IPS-18a (cell line): ENCODE measurements around the gene PAPPA.

Experiments
- H3K27ac ChIP-seq: one replicate; pipeline ENCODE4 v1.5.1; 2013; ENCODE audit warnings: low read length
- H3K27me3 ChIP-seq: one replicate; pipeline ENCODE4 v1.6.1; 2013; ENCODE audit warnings: mild to moderate bottlenecking, low read length; ENCODE audit not compliant: control insufficient read depth, insufficient read depth
- H3K36me3 ChIP-seq: one replicate; pipeline ENCODE4 v1.6.1; 2013; ENCODE audit warnings: low read depth, low read length; ENCODE audit not compliant: control insufficient read depth
- H3K4me1 ChIP-seq: one replicate; pipeline ENCODE4 v1.6.1; 2013; ENCODE audit warnings: low read depth, low read length; ENCODE audit not compliant: control insufficient read depth
- H3K4me3 ChIP-seq: one replicate; pipeline ENCODE4 v1.5.1; 2013; ENCODE audit warnings: low read length
- H3K9ac ChIP-seq: one replicate; pipeline ENCODE4 v1.6.1; 2013; ENCODE audit warnings: mild to moderate bottlenecking, low read length, moderate library complexity
- H3K9me3 ChIP-seq: one replicate; pipeline ENCODE4 v1.6.1; 2013; ENCODE audit warnings: low read depth, low read length; ENCODE audit not compliant: control insufficient read depth

The PAPPA gene

DNA sequence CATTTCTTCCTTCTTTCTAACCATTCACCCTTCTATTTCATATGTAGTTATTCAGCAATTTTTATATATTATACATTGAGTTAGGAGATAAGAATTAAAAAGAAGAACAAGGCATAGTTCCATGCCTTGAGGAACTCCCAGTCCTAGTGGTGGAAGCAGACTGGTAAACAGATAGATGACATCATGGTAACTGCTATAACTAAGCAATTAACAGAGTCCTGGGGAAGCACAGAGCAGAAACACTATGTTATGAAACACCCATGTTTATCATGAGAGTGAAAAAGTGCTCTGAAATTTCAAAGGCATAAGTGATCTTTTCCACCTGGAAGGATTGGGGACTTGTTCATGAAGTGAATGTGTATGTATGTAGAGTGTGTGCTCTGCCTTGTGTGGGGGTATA, 14.6 kb downstream of the PAPPA start:
- H3K4me1 ChIP-seq: no peaks in the 10 kb centered on the region
- H3K27ac ChIP-seq: no peak overlapping the region
- H3K36me3 ChIP-seq: no peaks in the 10 kb centered on the region
- H3K27me3 ChIP-seq: no peaks in the 10 kb centered on the region
- H3K4me3 ChIP-seq: no peak overlapping the region
- H3K9ac ChIP-seq: no peak overlapping the region
- H3K9me3 ChIP-seq: no peaks in the 10 kb centered on the region

DNA sequence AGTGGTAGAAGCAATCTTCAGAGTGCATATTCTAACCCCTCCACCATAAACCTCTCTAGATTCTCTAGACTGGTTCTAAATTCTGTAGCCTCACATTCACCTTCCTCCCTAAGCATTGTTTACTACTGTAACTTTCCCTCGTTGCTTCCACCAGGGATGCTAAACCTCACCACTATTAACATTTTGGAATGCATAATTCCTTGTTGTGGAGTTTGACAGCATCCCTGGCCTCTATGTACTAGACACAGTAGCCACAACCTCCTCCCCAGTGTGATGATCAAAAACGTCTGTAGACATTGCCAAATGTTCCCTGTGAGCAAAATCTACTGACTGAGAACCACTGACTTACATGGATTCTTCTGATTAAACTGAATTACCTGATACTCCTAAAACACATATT, 18.6 kb downstream of the PAPPA start:
- H3K4me3 ChIP-seq: no peak overlapping the region
- no peaks in the 10 kb centered on the region for H3K36me3 ChIP-seq
- H3K9me3 ChIP-seq: no peaks in the 10 kb centered on the region
- no peak overlapping the region for H3K9ac ChIP-seq
- no peak overlapping the region for H3K27ac ChIP-seq
- H3K27me3 ChIP-seq: no peaks in the 10 kb centered on the region
- H3K4me1 ChIP-seq: no peaks in the 10 kb centered on the region

DNA sequence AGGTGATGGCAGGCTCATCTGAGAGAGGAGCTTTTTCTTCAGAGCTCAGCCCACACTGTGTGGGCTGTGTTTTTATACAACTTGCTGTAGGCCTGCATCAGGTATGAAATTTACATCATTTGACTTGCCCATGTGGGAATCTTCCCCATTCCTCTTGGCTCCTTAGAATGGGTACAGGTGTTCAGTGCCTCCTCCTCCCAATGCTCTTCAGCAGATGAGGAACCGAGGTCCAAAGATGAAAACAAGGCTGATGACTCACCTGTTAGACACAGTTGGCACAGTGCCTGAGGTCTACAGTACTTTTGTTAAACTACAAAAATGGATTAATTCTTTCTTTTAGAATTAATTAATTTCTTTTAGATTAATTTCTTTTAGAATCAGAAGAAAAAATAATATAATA, 20.8 kb downstream of the PAPPA start:
- Histone ChIP-seq H3K4me1 (no peaks in the 10 kb centered on the region), H3K4me3 (no peak overlapping the region), H3K27me3 (no peaks in the 10 kb centered on the region), H3K27ac (no peak overlapping the region), H3K9ac (no peak overlapping the region), H3K9me3 (no peaks in the 10 kb centered on the region), H3K36me3 (no peaks in the 10 kb centered on the region)

DNA sequence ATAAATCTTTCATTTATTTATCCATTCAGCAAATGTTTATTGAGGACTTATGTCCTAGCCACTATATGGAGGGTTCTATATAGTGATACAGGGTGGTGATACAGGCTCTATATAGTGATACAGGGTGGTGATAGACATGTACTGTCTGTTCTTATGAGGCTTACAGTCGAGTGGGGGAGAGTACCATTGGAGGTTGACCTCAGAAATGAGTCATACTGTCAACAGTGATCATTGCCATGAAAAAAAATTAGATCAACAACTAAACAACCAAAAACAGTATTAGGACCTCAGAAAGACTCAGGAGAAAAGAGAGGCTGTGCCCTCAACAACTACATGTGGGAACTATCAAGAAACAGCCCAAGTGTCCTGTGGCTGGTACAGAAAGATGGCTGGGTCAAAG, 22.0 kb downstream of the PAPPA start:
- Histone ChIP-seq H3K27ac (no peak overlapping the region), H3K27me3 (no peaks in the 10 kb centered on the region), H3K9me3 (no peaks in the 10 kb centered on the region), H3K4me3 (no peak overlapping the region), H3K4me1 (no peaks in the 10 kb centered on the region), H3K9ac (no peak overlapping the region), H3K36me3 (no peaks in the 10 kb centered on the region)

DNA sequence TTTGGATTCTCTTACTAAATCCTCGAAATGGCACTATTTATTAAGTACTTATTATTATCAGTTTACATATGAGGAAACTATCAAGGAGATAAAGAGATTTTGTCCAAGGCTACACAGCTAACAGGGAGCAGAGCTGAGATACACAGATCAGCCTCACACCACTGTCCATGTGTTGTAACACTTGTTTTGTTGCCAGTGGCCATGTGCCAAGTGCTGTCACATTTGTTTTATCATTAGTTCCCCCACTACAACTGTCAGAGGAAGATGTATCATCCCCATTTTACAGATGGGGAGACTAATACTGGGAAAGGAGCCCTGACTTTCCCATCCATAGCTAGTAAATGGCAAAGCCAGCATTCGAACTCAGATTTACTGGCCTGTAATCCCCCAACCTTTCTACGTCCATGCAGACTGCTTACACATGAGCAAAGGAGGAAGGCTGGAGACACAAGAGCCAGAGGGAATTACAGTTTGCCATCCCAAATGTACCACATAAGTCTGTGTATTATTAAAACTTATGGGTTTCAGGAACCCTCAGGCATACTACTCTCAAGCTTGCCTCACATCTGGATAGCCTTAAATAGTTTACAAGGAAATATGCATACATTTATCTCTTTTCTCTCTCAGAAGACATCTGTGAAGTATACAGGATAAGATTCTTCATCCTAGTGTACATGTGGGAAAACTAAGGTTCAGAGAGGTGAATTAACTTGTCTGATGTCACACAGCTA, 25.1 kb downstream of the PAPPA start:
- no peaks in the 10 kb centered on the region for H3K4me1 ChIP-seq
- H3K9ac ChIP-seq: no peak overlapping the region
- H3K4me3 ChIP-seq: no peak overlapping the region
- no peaks in the 10 kb centered on the region for H3K27me3 ChIP-seq
- H3K27ac ChIP-seq: no peak overlapping the region
- H3K36me3 ChIP-seq: no peaks in the 10 kb centered on the region
- H3K9me3 ChIP-seq: no peaks in the 10 kb centered on the region

DNA sequence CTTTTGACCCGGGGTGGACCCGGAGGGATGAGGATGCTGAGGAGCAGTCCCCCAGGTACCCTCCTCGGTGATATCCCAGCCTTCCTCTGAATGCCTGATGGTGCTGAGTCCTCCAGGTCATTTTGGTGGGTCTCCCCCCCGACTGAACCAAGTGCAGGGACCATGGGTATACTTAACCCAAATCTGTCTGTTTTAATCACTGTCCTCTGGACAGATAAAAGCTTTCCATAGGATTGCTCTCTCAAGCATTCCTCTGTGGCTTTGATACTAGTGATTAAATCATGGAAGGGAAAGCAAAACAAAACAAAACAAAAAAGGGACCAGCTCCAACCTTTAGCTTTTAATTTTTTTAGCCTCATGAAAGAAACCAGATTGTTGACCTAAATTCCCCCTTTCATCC, 26.0 kb downstream of the PAPPA start:
- no peak overlapping the region for H3K9ac ChIP-seq
- no peak overlapping the region for H3K4me3 ChIP-seq
- no peaks in the 10 kb centered on the region for H3K27me3 ChIP-seq
- H3K27ac ChIP-seq: no peak overlapping the region
- no peaks in the 10 kb centered on the region for H3K9me3 ChIP-seq
- no peaks in the 10 kb centered on the region for H3K36me3 ChIP-seq
- H3K4me1 ChIP-seq: no peaks in the 10 kb centered on the region

DNA sequence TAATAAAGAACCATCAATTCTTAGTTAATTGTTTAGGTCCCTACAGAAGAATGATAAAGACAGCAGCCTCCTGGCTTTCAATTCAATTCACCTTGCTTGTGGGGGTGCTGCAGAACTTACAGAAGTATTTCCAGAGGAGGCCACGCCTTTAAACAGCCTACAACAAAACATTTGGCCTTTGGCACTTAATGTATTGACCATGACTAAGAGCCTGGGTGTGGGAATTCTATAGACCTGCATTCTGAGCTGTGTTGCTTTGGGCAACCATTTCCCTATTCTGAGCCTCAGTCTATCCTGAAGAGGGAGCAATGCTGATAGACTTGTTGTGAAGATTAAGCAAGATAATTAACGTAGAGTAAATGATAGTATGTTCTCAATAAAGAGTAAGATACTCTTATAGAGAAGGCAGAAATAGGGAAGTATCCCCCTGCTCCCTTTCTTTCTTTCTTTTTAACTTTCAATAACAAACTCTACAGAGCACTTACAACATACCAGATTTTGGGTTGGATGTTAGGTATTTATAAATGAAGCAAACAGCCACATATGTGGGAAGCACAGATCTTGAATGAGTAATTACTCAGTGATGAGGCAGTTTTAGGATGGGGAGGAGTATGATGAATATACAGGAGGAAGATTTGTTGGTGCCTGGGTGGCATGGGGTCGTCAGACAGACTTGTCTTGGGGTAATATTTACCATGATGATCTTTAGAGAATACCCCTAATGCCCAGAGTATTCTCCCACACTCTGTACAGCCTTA, 28.4 kb downstream of the PAPPA start:
- no peak overlapping the region for H3K4me3 ChIP-seq

DNA sequence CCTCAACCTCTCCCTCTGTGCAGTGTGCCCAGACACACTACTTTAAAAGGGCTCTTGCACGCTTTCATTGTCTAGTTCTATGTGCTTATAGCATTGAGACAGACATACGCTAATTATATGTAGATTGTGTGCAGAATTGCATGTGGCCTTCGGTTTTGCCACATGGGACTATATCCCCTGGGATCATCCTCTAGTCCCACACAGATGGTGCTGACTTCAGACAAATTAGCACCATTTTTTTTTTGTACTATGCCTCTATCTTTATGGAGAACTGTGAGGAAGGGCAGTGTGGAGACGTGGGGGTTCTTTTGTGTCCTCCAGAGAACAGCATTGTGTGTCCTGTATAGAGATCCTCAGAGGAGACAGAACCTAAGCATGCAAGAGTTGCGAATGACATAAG, 29.3 kb downstream of the PAPPA start:
- H3K9me3 ChIP-seq: no peaks in the 10 kb centered on the region
- H3K36me3 ChIP-seq: no peaks in the 10 kb centered on the region
- no peak overlapping the region for H3K9ac ChIP-seq
- no peak overlapping the region for H3K4me3 ChIP-seq
- no peaks in the 10 kb centered on the region for H3K4me1 ChIP-seq
- no peaks in the 10 kb centered on the region for H3K27me3 ChIP-seq
- H3K27ac ChIP-seq: no peak overlapping the region

More for the DNA sequence above, 28.4 kb downstream of the PAPPA start:
- Histone ChIP-seq H3K9ac (no peak overlapping the region), H3K4me1 (no peaks in the 10 kb centered on the region), H3K36me3 (no peaks in the 10 kb centered on the region), H3K27me3 (no peaks in the 10 kb centered on the region), H3K9me3 (no peaks in the 10 kb centered on the region), H3K27ac (no peak overlapping the region)

DNA sequence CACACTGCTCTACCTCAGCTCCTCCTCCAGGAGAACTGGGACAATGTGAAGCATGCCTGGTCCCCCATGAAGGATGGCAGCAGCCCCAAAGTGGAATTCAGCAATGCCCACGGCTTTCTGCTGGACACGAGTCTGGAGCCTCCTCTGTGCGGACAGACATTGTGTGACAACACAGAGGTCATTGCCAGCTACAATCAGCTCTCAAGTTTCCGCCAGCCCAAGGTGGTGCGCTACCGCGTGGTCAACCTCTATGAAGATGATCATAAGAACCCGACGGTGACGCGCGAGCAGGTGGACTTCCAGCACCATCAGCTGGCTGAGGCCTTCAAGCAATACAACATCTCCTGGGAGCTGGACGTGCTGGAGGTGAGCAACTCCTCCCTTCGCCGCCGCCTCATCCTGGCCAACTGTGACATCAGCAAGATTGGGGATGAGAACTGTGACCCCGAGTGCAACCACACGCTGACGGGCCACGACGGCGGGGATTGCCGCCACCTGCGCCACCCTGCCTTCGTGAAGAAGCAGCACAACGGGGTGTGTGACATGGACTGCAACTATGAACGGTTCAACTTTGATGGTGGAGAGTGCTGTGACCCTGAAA, 34.1 kb downstream of the PAPPA start:
- no peaks in the 10 kb centered on the region for H3K27me3 ChIP-seq
- H3K9ac ChIP-seq: no peak overlapping the region
- no peaks in the 10 kb centered on the region for H3K36me3 ChIP-seq
- no peaks in the 10 kb centered on the region for H3K4me1 ChIP-seq
- no peaks in the 10 kb centered on the region for H3K9me3 ChIP-seq
- no peak overlapping the region for H3K27ac ChIP-seq
- no peak overlapping the region for H3K4me3 ChIP-seq

DNA sequence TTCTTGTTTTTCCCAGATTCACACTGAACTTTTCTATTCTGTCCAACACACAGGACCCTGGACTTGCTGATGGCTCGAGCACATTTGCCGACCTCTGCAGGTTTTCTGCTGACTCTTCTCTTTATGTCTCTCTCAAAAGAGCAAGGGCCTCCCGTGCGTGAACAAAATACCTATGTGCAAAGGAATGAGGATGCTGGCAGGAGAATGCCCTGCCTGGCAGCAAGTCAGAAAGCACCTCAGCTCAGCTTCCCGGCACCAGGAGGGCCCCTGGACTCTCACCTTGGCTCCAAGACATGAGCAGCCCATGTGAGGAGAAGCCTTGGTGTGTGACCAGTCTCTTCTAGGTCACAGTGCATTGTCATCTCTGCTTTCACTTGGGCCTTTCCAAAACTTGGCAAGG, 36.1 kb downstream of the PAPPA start:
- Histone ChIP-seq H3K4me3 (no peak overlapping the region), H3K27me3 (no peaks in the 10 kb centered on the region), H3K36me3 (no peaks in the 10 kb centered on the region), H3K9ac (no peak overlapping the region), H3K4me1 (no peaks in the 10 kb centered on the region), H3K9me3 (no peaks in the 10 kb centered on the region), H3K27ac (no peak overlapping the region)

DNA sequence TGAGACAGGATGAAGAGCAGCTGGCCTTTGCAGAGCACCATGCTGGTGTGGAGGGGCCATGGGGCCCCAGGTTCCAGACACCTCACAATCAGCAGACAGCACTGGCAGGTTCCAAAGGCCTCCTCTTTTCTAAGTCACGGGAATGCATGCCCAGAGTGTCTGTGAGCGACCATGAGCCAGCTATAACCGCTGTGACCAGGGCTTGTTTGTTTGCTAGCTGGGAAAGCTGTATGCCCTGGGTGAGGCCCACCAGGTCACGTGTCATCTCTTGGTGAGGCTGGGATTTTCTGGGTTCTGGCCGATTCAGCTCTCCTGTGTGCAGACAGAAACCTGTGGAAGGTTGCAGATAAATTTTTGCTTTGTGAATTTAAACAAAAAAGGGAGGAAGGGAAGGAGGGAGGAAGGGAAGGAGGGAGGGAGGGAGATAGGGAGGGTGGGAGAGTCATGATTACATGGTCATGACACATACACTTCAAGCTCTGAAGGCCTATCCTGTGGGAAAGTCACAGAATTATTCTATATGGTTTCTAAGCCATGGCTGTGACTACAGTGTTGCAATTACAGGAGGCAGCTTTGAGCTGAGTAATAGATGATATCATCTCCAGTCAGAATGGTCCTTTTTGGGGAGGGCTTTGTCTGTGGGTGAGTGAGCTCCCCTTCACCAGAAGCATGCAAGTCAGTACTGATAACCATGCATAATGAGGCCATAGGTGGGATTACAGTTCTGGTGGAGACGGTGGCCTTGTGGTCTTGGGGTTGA, 37.2 kb downstream of the PAPPA start:
- Histone ChIP-seq H3K27me3 (no peaks in the 10 kb centered on the region), H3K27ac (no peak overlapping the region), H3K36me3 (no peaks in the 10 kb centered on the region), H3K9ac (no peak overlapping the region), H3K4me1 (no peaks in the 10 kb centered on the region), H3K4me3 (no peak overlapping the region), H3K9me3 (no peaks in the 10 kb centered on the region)
